NAMALWA (cell line): ENCODE results near the gene CACNA1A.
"Not testable (repeated sequence)": the region's sequence is repeated elsewhere in the genome, so short reads cannot be mapped to it uniquely, and the experiment has no call there.

ENCODE experiments used
- DNase-seq: peaks from one replicate; pipeline ENCODE4 v3.0.0-alpha.2; 2015; ENCODE audit warnings: low spot score

The CACNA1A gene

GRCh38 chr19:13506471-13506820, at the start of gene CACNA1A:
Gene CACNA1A, minus strand, starts transcription at chr19:13506479. Its CDS starts 255 bp downstream, at chr19:13506224.
- no peak for DNase-seq

GRCh38 chr19:13554506-13555240, 48.4 kb upstream of the CACNA1A start:
- no peak for DNase-seq

DNA sequence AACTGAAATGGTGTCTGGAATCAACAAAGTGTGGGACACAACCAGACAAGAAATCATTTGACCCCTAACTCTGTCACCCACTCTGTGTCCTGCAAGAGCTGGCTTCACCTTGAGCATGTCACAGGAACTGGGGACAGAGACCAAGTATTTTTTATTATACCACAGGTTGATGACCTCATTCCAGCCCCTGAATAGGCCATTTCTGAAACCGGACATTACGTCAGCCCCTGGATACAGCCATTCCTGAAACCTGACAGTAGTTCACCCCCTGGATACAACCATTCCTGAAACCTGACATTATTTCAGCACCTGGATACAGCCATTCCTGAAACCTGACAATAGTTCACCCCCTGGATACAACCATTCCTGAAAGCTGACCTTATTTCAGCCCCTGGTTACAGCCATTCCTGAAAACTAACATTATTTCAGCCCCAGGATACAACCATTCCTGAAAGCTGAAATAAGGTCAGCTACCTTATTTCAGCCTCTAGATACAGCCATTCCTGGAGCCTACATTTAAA, 47.7 kb upstream of the CACNA1A start:
- no peak for DNase-seq

DNA sequence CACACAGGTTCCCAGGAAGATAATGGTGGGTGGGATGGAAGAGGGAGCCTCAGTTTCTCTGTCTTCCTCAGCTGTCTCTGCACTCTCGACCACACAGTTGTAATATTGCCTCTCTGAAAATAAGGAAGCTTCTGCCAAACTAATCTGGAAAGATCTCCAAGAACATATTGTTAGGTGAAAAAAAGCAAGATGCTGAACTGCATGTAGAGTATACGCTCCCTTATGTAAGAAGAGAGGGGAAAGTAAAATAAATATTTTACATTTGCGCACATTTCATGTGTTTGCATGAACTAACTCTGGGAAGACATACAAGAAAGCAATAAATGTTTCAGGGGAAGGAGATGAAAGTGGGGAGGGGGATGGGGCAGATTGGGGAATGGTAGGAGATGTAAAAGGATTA, 41.9 kb upstream of the CACNA1A start:
- DNase-seq = no peak

GRCh38 chr19:13547102-13547501, 40.8 kb upstream of the CACNA1A start:
- DNase-seq = no peak

- no peak for DNase-seq
Observed at GRCh38 chr19:13544423-13544822, 38.1 kb upstream of the CACNA1A start.

GRCh38 chr19:13541554-13541953, 35.3 kb upstream of the CACNA1A start:
- DNase-seq = no peak

DNA sequence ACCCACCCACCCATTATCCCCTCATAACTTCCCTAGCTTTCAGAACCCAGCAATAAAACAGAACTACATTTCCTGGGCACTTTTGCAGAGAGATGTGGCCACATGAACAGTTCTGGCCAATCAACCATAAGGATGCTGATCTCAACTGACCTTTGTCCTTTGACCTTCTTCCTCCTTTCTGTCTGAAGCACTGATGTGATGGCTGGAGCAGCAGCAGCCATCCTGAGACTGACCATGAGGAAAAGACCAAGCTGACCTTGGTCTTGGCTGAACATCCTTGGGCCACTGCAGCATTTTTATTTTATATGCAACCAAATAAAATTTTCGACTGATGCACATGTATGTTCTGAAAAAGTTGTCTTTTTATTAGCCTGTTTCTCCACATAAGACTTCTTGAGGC, 33.1 kb upstream of the CACNA1A start:
- no peak for DNase-seq

GRCh38 chr19:13538601-13539253, 32.4 kb upstream of the CACNA1A start:
- no peak for DNase-seq

GRCh38 chr19:13537454-13537853, 31.2 kb upstream of the CACNA1A start:
- peak; percentile 24 for DNase-seq

DNA sequence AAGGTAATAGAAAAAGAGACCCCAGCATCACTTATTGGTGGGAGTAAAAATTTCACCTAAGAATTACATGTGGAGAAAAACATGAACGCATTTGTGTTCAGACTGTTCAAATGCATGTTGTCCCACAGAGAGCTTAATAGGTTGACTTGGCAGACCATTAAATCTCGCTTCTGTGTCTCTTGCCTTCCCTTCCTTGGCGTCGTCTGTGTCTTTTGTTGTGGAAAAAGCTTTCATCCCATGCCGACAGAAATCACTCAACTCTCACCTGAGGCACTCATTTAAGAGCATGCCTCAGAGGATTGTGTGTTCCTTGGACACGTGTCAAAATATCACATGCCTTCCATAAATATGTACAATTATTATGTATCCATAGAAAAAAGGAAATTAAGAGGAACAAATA, 24.4 kb upstream of the CACNA1A start:
- no peak for DNase-seq

- not testable (repeated sequence) for DNase-seq
Observed at GRCh38 chr19:13529721-13530120, 23.4 kb upstream of the CACNA1A start.

- peak; percentile 44 for DNase-seq
Observed at GRCh38 chr19:13526552-13526951, 20.3 kb upstream of the CACNA1A start.

DNA sequence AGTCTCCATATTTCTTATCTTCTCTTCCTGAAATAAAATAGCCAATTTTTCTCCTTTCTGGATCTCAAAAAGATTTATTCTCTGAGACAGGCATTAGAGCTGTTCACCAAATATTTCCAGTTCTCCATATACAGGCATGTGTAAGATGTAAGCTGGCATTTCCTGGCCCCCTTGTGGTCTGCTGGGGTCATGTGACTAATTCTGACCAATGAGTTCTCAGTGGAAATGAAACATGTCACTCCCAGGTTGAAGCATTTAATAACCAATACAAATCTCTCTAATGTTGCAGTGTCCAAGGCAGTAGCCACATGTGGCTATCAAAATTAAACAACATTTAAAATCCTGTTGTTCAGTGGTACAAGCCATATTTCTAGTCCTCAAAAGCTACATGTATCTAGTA, 14.8 kb upstream of the CACNA1A start:
- peak; percentile 32 for DNase-seq

- no peak for DNase-seq
Observed at GRCh38 chr19:13511947-13512346, 5.7 kb upstream of the CACNA1A start.

DNA sequence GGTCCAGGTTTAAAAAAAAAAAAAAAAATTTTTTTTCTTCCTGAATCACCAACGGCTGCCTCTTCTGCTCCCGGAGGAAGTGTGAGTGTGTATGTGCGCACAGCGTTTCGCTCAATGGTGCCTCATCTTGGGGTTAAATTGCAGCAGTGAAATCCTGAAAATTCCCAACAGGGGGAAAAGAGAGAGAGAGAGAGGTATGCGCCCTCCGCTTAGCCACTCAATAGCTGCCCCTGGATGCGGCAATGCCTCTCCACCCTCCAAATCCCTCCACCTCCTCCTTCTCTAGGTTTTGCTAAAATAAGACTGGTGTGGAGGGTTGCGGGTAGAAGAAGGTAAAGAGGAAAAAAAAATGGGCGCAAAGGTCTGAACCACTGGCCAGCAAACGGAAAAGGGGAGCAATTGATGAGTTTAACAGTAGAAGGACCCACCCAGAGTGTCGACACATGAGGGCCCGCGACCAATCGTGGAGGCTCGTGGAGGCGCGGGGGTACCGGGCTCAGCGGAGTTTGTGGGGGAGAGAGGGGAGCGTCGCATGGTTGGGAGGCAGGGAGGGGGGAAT, 853 bp upstream of the CACNA1A start:
- no peak for DNase-seq

DNA sequence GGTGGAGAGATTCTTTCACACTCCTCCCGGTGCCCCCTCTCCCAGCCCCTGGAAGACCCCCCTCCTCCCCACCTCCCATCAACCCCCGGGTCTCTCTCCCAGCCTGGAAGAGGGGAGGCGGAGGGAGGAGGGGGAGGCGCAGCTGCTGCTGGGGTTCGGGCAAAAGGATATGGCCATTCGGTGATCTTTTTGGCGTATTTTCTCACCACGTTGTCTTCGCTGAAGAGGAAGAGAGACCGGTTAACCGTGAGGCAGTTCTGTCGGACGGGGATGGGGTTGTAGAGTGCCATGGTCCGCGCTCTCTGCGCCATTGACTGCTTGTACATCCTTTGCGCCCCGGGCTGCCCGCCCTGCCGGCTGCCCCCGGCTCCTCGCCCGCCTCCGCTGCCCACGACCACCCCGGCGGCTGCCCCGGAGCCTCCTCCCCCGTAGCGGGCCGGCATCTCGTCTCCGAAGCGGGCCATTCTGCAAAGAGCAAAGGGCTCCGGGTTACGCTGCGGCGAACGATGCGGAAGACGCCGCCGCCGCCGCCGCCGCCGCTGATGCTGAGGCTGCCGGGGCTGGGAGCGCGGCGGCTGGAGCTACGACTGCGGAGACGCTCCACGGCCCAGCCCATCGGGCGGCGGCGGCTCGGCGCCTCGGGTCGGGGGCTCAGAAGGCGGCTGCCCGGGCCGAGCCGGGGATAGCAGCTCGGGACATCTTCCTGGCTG, 363 bp downstream of the CACNA1A start:
- DNase-seq = no peak

DNA sequence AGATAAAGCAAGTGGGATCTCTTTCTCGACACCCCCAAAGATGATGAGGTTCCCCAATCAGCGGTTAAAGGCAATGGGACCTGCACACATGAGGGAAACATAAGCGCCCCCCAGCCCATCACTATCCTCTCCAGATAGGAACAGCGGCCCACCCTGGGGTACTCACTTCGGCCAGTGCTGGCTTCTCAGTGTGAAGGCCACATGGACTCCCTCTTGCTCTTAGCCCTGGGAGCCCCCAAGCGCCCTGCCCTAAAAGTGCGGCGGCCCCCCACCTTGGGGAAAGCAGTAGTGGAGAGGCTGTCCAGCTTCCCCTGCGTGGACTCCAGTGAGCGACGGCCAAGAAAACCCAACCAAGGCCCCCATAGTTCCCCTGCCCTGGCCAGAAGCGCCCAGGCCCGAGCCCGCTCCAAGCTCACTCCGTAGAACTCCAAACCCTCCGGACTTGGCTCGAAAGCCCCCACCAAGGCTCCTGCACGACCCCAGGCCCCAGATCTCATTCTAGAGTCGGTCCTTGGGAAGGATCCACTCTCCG, 1.0 kb downstream of the CACNA1A start:
- no peak for DNase-seq

GRCh38 chr19:13503570-13504235, 2.6 kb downstream of the CACNA1A start:
- DNase-seq = no peak

- DNase-seq = no peak
Observed at GRCh38 chr19:13502231-13502630, 4.0 kb downstream of the CACNA1A start.

DNA sequence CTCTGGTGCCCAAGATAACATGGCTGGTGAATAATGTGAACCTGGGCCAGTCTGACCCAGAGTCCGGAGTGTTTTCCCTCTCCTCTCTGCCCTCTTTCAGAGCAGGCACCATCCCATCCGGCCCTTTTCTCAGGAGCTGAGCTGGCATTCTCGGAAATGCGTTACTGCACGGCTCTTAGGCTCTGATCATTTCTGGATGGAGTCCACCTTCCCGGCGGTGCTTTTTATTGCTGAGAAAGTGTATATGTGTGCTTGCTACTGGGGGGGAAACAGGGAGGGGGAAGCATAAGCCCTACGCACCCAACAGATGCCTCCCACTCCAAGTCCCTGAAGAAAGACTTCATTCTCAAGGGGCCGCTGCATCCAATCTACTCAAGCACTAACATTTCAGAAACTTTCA, 6.6 kb downstream of the CACNA1A start:
- no peak for DNase-seq
